IMR-90 (cell line): Measurements from ENCODE around the gene SRMS. TPM values are rescaled to one million over a fixed set of nuclear protein-coding genes. Genes with fewer than 3 reads are reported as not detected.

Experiments
- ATAC-seq: fragments of 200-7000 bp; cut with Tn5 transposase; 2 replicates; pipeline ENCODE4 v1.9.1; 2020; ENCODE audit warnings: low read depth, mild to moderate bottlenecking, moderate library complexity
- BruUV-seq: library from RNA; stranded (reverse); fragments of 400-500 nt; replicated peaks from 2 replicates; lab custom pipeline; 2021; lab: Mats Ljungman, UMichigan
- CTCF ChIA-PET: fragments of 300-600 bp; formaldehyde crosslinking; extraction: SDS; loops from one replicate; lab custom pipeline; 2021; ENCODE audit warnings: antibody characterized with exemption; lab: Yijun Ruan, JAX
- POLR2A ChIA-PET: fragments of 300-600 bp; sonication (Branson Sonifier 250); formaldehyde crosslinking; loops from one replicate; lab custom pipeline; 2022; ENCODE audit warnings: antibody characterized with exemption; ENCODE audit not compliant: unreplicated experiment; lab: Charles Lee
- DNase-seq: peaks from one replicate; pipeline ENCODE4 v3.0.0; 2013
- H2AFZ ChIP-seq: replicated peaks from 2 replicates; pipeline ENCODE3; 2013; ENCODE audit warnings: low read length, mild to moderate bottlenecking; ENCODE audit not compliant: poor library complexity
- H2AK5ac ChIP-seq: 2 replicates; pipeline ENCODE4 v1.6.1; 2013; ENCODE audit warnings: low read depth, low read length, inconsistent platforms
- H2AK9ac ChIP-seq: replicated peaks from 2 replicates; pipeline ENCODE3; 2013; ENCODE audit warnings: mild to moderate bottlenecking, low read depth, low read length, moderate library complexity; ENCODE audit not compliant: poor library complexity
- H2BK120ac ChIP-seq: 2 replicates; pipeline ENCODE4 v1.6.1; 2013; ENCODE audit warnings: low read depth, low read length, inconsistent platforms
- H2BK15ac ChIP-seq: 3 replicates; pipeline ENCODE4 v1.6.1; 2013; ENCODE audit warnings: low read depth, low read length, inconsistent platforms
- H2BK20ac ChIP-seq: 2 replicates; pipeline ENCODE4 v1.6.1; 2013; ENCODE audit warnings: low read depth, mild to moderate bottlenecking, inconsistent platforms, low read length, moderate library complexity
- H2BK5ac ChIP-seq: 2 replicates; pipeline ENCODE4 v1.6.1; 2013; ENCODE audit warnings: mild to moderate bottlenecking, low read depth, low read length, inconsistent platforms; ENCODE audit not compliant: poor library complexity, severe bottlenecking
- H3K14ac ChIP-seq: replicated peaks from 2 replicates; pipeline ENCODE4 v1.6.1; 2013; ENCODE audit warnings: low read depth, low read length, inconsistent platforms
- H3K18ac ChIP-seq: 2 replicates; pipeline ENCODE4 v1.6.1; 2013; ENCODE audit warnings: low read depth, low read length, control low read depth
- H3K23ac ChIP-seq: 2 replicates; pipeline ENCODE4 v1.6.1; 2013; ENCODE audit warnings: low read depth, low read length, inconsistent platforms
- H3K27ac ChIP-seq: 2 replicates; pipeline ENCODE4 v1.5.1; 2013; ENCODE audit warnings: mild to moderate bottlenecking, control low read depth, low read length; ENCODE audit not compliant: insufficient read depth
- H3K27me3 ChIP-seq: 2 replicates; pipeline ENCODE4 v1.6.1; 2013; ENCODE audit warnings: low read length; ENCODE audit not compliant: control insufficient read depth, insufficient read depth
- H3K36me3 ChIP-seq: 2 replicates; pipeline ENCODE4 v1.6.1; 2013; ENCODE audit warnings: low read length, mixed read lengths; ENCODE audit not compliant: control insufficient read depth, insufficient read depth
- H3K4ac ChIP-seq: 2 replicates; pipeline ENCODE4 v1.6.1; 2013; ENCODE audit warnings: low read depth, low read length, inconsistent platforms
- H3K4me1 ChIP-seq: 2 replicates; pipeline ENCODE4 v1.6.1; 2013; ENCODE audit warnings: low read length, mixed read lengths; ENCODE audit not compliant: control insufficient read depth, insufficient read depth
- H3K4me2 ChIP-seq: 2 replicates; pipeline ENCODE4 v1.6.1; 2013; ENCODE audit warnings: low read depth, mild to moderate bottlenecking, control low read depth, low read length, moderate library complexity
- H3K4me3 ChIP-seq: 2 replicates; pipeline ENCODE4 v1.5.1; 2013; ENCODE audit warnings: low read depth, mild to moderate bottlenecking, control low read depth, low read length, moderate library complexity; ENCODE audit not compliant: insufficient read depth
- H3K56ac ChIP-seq: 2 replicates; pipeline ENCODE4 v1.6.1; 2013; ENCODE audit warnings: low read length, inconsistent platforms; ENCODE audit not compliant: insufficient read depth; ENCODE audit errors: extremely low read depth
- H3K79me1 ChIP-seq, 2 experiments: 2 replicates each; pipeline ENCODE4 v1.6.1; 2013; ENCODE audit warnings: low read length in 2 of 2, inconsistent platforms in 1 of 2, low read depth in 1 of 2
- H3K9ac ChIP-seq: 2 replicates; pipeline ENCODE4 v1.6.1; 2013; ENCODE audit warnings: low read depth, low read length, control low read depth
- H3K9me1 ChIP-seq: 2 replicates; pipeline ENCODE4 v1.6.1; 2013; ENCODE audit warnings: low read length, inconsistent platforms; ENCODE audit not compliant: insufficient read depth
- H3K9me3 ChIP-seq: 2 replicates; pipeline ENCODE4 v1.6.1; 2013; ENCODE audit warnings: low read length; ENCODE audit not compliant: control insufficient read depth, insufficient read depth
- H4K20me1 ChIP-seq: 2 replicates; pipeline ENCODE4 v1.6.1; 2013; ENCODE audit warnings: low read length, inconsistent platforms; ENCODE audit not compliant: insufficient read depth
- H4K5ac ChIP-seq: 2 replicates; pipeline ENCODE4 v1.6.1; 2013; ENCODE audit warnings: mild to moderate bottlenecking, low read depth, low read length, control low read depth
- H4K8ac ChIP-seq, 2 experiments: 2 replicates each; pipeline ENCODE4 v1.6.1; 2013; ENCODE audit warnings: low read depth in 2 of 2, low read length in 2 of 2, control low read depth in 1 of 2, inconsistent platforms in 1 of 2
- H4K91ac ChIP-seq: 2 replicates; pipeline ENCODE4 v1.6.1; 2013; ENCODE audit warnings: low read depth, low read length, inconsistent platforms; ENCODE audit not compliant: insufficient read depth
- BHLHE40 ChIP-seq: fragments of 150-350 bp; IDR thresholded peaks from 2 replicates; pipeline ENCODE4 v1.6.1; 2016; ENCODE audit warnings: mild to moderate bottlenecking, low read depth, low read length
- CEBPB ChIP-seq: IDR thresholded peaks from 2 replicates; pipeline ENCODE4 v1.6.1; 2012; ENCODE audit warnings: low read depth, low read length, improper control_type of control experiment
- MAFK ChIP-seq: IDR thresholded peaks from 2 replicates; pipeline ENCODE4 v1.6.1; 2012; ENCODE audit warnings: low read depth, low read length, improper control_type of control experiment
- NFE2L2 ChIP-seq: fragments of 150-350 bp; IDR thresholded peaks from 2 replicates; pipeline ENCODE4 v1.6.1; 2016; ENCODE audit warnings: low read depth, mild to moderate bottlenecking, low read length
- POLR2A ChIP-seq: IDR thresholded peaks from 2 replicates; pipeline ENCODE4 v1.6.1; 2012; ENCODE audit warnings: mild to moderate bottlenecking, low read depth, low read length
- RAD21 ChIP-seq: IDR thresholded peaks from 2 replicates; pipeline ENCODE4 v1.6.1; 2012; ENCODE audit warnings: low read length, improper control_type of control experiment
- RCOR1 ChIP-seq: IDR thresholded peaks from 2 replicates; pipeline ENCODE4 v1.6.1; 2012; ENCODE audit warnings: mild to moderate bottlenecking, low read length, improper control_type of control experiment; ENCODE audit not compliant: insufficient replicate concordance
- RFX5 ChIP-seq: IDR thresholded peaks from 2 replicates; pipeline ENCODE4 v1.8.0; 2012; ENCODE audit warnings: low read depth, mild to moderate bottlenecking, low read length, moderate library complexity
- SMC3 ChIP-seq: fragments of 150-350 bp; IDR thresholded peaks from 2 replicates; pipeline ENCODE4 v1.6.1; 2016; ENCODE audit warnings: low read depth, mild to moderate bottlenecking, antibody characterized with exemption, low read length, moderate library complexity
- WGBS, 2 experiments: methylation state at CpG; one replicate each; pipeline versions ENCODE4 v1.1.5 to v1.1.7; 2013; ENCODE audit warnings: missing lambda C conversion rate in 2 of 2; ENCODE audit not compliant: insufficient read length in 1 of 2; ENCODE audit errors: extremely low coverage in 2 of 2; 5-methylcytosine and 5-hydroxymethylcytosine counted together
- dilution Hi-C: fragments of 300-500 bp; cut with HindIII; formaldehyde crosslinking; loops from one replicate; pipeline ENCODE4 v1.14.3; 2018; ENCODE audit warnings: low sequenced_read_pairs; ENCODE audit not compliant: unreplicated experiment
- in situ Hi-C: fragments of 300-500 bp; cut with MboI; formaldehyde crosslinking; loops from 3 replicates; pipeline ENCODE4 v1.14.3; 2019; ENCODE audit warnings: low sequenced_read_pairs, inconsistent platforms, mixed read lengths
- intact Hi-C: fragments of 100-400 bp; cut with micrococcal nuclease; formaldehyde crosslinking; loops from 2 replicates; pipeline ENCODE4 v1.10.0; 2022
- polyA plus RNA-seq, 3 experiments: library from polyadenylated mRNA; depleted of rRNA; stranded (reverse); fragments of >200 nt; gene quantifications; 2 replicates each; pipeline ENCODE4 v1.2.3, GENCODE V29; 2012; ENCODE audit warnings: low replicate concordance in 1 of 3
- total RNA-seq: library from RNA; depleted of rRNA; stranded (reverse); fragments of >200 nt; gene quantifications from 2 replicates; pipeline ENCODE4 v1.2.3, GENCODE V29; 2012
- TF ChIP-seq, protein P1 (sequence below): conservative IDR thresholded peaks from 2 replicates; pipeline ENCODE4 v1.5.1; 2012; ENCODE audit warnings: mild to moderate bottlenecking, low read depth, low read length, improper control_type of control experiment
- TF ChIP-seq, protein P2 (sequence below): fragments of 150-350 bp; IDR thresholded peaks from 2 replicates; pipeline ENCODE4 v1.6.1; 2016; ENCODE audit warnings: low read depth, mild to moderate bottlenecking, low read length, moderate library complexity, borderline replicate concordance
- TF ChIP-seq, protein P3 (sequence below): fragments of 150-350 bp; IDR thresholded peaks from 2 replicates; pipeline ENCODE4 v1.6.1; 2017; ENCODE audit warnings: mild to moderate bottlenecking, antibody characterized with exemption, low read length, low read depth

Gene SRMS
- total and polyA plus RNA-seq, 2 of the 4 experiments (the other 2 are of a cell fraction): not detected

DNA sequence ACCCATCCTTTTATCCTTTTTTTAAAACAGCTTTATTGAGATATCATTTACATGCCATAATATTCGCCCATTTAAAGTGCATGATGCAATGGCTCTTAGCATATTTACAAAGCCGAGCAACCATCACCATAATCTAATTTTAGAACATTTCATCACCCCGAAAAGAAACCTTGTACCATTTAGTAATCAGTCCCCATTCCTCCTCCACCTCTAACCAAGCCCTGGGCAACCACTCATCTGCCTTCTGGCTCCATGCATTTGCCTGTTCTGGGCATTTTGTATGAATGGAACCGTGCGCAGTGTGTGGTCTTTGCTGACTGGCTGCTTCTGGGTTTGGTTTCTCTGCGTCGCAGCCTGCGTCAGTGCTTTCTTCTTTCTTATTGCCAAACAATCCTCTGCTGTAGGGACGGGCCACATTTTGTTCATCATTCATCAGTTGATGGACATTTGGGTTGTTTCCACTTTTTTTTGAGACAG is 38.4 kb downstream of the SRMS start:
- Histone ChIP-seq H3K79me1 (no peaks in the 10 kb centered on the region), H2BK5ac (no peak overlapping the region), H3K14ac (no peak overlapping the region), H3K9ac (no peak overlapping the region), H4K20me1 (no peaks in the 10 kb centered on the region), H4K5ac (no peak overlapping the region), H3K4me3 (no peak overlapping the region), H3K4me1 (0 out of 2 replicates have a peak, but pooled peaks cover 1% of the 10 kb centered on the region), H2AK9ac (no peak overlapping the region), H4K8ac (no peak overlapping the region), H3K18ac (no peak overlapping the region), H3K36me3 (no peaks in the 10 kb centered on the region), H3K56ac (no peak overlapping the region), H3K9me1 (no peaks in the 10 kb centered on the region), H2AFZ (no peak overlapping the region), H3K4me2 (no peak overlapping the region), H3K23ac (no peak overlapping the region), H2AK5ac (no peak overlapping the region), H2BK15ac (no peak overlapping the region), H3K9me3 (peaks cover 26% of the 10 kb centered on the region), H3K4ac (no peak overlapping the region), H3K27me3 (peaks cover 24% of the 10 kb centered on the region), H4K91ac (no peak overlapping the region), H3K27ac (no peak overlapping the region), H2BK20ac (no peak overlapping the region), H2BK120ac (no peak overlapping the region)
- TF ChIP-seq MAFK (no peak), SMC3 (no peak), BHLHE40 (no peak), RFX5 (no peak), RAD21 (no peak), RCOR1 (no peak), CEBPB (no peak), POLR2A (no peak), NFE2L2 (no peak)
- TF ChIP-seq, protein P1, sequence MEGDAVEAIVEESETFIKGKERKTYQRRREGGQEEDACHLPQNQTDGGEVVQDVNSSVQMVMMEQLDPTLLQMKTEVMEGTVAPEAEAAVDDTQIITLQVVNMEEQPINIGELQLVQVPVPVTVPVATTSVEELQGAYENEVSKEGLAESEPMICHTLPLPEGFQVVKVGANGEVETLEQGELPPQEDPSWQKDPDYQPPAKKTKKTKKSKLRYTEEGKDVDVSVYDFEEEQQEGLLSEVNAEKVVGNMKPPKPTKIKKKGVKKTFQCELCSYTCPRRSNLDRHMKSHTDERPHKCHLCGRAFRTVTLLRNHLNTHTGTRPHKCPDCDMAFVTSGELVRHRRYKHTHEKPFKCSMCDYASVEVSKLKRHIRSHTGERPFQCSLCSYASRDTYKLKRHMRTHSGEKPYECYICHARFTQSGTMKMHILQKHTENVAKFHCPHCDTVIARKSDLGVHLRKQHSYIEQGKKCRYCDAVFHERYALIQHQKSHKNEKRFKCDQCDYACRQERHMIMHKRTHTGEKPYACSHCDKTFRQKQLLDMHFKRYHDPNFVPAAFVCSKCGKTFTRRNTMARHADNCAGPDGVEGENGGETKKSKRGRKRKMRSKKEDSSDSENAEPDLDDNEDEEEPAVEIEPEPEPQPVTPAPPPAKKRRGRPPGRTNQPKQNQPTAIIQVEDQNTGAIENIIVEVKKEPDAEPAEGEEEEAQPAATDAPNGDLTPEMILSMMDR: no peak
- TF ChIP-seq, protein P2, sequence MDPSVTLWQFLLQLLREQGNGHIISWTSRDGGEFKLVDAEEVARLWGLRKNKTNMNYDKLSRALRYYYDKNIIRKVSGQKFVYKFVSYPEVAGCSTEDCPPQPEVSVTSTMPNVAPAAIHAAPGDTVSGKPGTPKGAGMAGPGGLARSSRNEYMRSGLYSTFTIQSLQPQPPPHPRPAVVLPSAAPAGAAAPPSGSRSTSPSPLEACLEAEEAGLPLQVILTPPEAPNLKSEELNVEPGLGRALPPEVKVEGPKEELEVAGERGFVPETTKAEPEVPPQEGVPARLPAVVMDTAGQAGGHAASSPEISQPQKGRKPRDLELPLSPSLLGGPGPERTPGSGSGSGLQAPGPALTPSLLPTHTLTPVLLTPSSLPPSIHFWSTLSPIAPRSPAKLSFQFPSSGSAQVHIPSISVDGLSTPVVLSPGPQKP: no peak
- TF ChIP-seq, protein P3, sequence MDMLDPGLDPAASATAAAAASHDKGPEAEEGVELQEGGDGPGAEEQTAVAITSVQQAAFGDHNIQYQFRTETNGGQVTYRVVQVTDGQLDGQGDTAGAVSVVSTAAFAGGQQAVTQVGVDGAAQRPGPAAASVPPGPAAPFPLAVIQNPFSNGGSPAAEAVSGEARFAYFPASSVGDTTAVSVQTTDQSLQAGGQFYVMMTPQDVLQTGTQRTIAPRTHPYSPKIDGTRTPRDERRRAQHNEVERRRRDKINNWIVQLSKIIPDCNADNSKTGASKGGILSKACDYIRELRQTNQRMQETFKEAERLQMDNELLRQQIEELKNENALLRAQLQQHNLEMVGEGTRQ: no peak
- in situ Hi-C loops (no loop called here), dilution Hi-C loops (no loop called here), intact Hi-C loops (no loop called here)
- ATAC-seq: no peak
- WGBS, 2 experiments: 89% methylated on average over 4 of the region's 9 CpGs; no CpG with 5 or more reads in 1 of the 2 experiments
- ChIA-PET POLR2A (no interaction called here), CTCF (no interaction called here)
- BruUV-seq: no TSS peak
- peak; percentile 12 for DNase-seq
